DOHH2 (cell line): ENCODE measurements around the gene SMPD2.

Experiments
- EZH2phosphoT487 ChIP-seq: fragments of 200-600 bp; sonication (generic); IDR thresholded peaks from 2 replicates; pipeline ENCODE4 v1.6.1; 2017; ENCODE audit warnings: borderline replicate concordance, mild to moderate bottlenecking, antibody characterized with exemption, low read length, moderate library complexity, mixed read lengths
- TF ChIP-seq, protein P1 (sequence below): fragments of 200-600 bp; sonication (generic); IDR thresholded peaks from one replicate; pipeline ENCODE4 v1.5.1; 2014; ENCODE audit warnings: antibody characterized with exemption, mild to moderate bottlenecking, low read depth, low read length; ENCODE audit not compliant: poor library complexity, severe bottlenecking

DNA sequence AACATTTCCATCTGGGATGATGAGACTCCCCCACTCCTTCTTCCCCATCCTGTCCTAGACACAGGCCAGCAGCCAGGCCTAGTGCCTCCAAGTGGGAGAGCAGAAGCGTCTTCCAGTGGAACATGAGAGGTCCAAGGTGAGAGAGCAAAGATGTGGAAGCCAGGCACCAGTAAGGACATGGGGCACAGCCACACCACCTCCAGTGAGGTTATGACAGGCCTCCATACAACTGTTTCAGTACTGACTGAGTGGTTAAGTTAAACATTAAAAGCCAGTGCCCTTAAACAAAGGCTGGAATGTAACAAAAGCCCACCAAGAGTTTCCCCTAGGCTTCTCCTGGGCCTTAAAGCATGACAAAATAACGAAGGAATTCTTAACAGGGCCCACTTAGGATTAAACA, 37.2 kb downstream of the SMPD2 start:
- TF ChIP-seq, protein P1, sequence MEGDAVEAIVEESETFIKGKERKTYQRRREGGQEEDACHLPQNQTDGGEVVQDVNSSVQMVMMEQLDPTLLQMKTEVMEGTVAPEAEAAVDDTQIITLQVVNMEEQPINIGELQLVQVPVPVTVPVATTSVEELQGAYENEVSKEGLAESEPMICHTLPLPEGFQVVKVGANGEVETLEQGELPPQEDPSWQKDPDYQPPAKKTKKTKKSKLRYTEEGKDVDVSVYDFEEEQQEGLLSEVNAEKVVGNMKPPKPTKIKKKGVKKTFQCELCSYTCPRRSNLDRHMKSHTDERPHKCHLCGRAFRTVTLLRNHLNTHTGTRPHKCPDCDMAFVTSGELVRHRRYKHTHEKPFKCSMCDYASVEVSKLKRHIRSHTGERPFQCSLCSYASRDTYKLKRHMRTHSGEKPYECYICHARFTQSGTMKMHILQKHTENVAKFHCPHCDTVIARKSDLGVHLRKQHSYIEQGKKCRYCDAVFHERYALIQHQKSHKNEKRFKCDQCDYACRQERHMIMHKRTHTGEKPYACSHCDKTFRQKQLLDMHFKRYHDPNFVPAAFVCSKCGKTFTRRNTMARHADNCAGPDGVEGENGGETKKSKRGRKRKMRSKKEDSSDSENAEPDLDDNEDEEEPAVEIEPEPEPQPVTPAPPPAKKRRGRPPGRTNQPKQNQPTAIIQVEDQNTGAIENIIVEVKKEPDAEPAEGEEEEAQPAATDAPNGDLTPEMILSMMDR: no peak
- no peak for TF ChIP-seq EZH2phosphoT487
